IMR-90 (cell line): Measurements from ENCODE around the gene KRT4. TPM values are rescaled to one million over a fixed set of nuclear protein-coding genes. Genes with fewer than 3 reads are reported as not detected.

Source experiments
- ATAC-seq: fragments of 200-7000 bp; cut with Tn5 transposase; 2 replicates; pipeline ENCODE4 v1.9.1; 2020; ENCODE audit warnings: low read depth, mild to moderate bottlenecking, moderate library complexity
- BruUV-seq: library from RNA; stranded (reverse); fragments of 400-500 nt; replicated peaks from 2 replicates; lab custom pipeline; 2021; lab: Mats Ljungman, UMichigan
- CTCF ChIA-PET: fragments of 300-600 bp; formaldehyde crosslinking; extraction: SDS; loops from one replicate; lab custom pipeline; 2021; ENCODE audit warnings: antibody characterized with exemption; lab: Yijun Ruan, JAX
- POLR2A ChIA-PET: fragments of 300-600 bp; sonication (Branson Sonifier 250); formaldehyde crosslinking; loops from one replicate; lab custom pipeline; 2022; ENCODE audit warnings: antibody characterized with exemption; ENCODE audit not compliant: unreplicated experiment; lab: Charles Lee
- DNase-seq: peaks from one replicate; pipeline ENCODE4 v3.0.0; 2013
- H2AFZ ChIP-seq: replicated peaks from 2 replicates; pipeline ENCODE3; 2013; ENCODE audit warnings: low read length, mild to moderate bottlenecking; ENCODE audit not compliant: poor library complexity
- H2AK5ac ChIP-seq: 2 replicates; pipeline ENCODE4 v1.6.1; 2013; ENCODE audit warnings: low read depth, low read length, inconsistent platforms
- H2AK9ac ChIP-seq: replicated peaks from 2 replicates; pipeline ENCODE3; 2013; ENCODE audit warnings: mild to moderate bottlenecking, low read depth, low read length, moderate library complexity; ENCODE audit not compliant: poor library complexity
- H2BK120ac ChIP-seq: 2 replicates; pipeline ENCODE4 v1.6.1; 2013; ENCODE audit warnings: low read depth, low read length, inconsistent platforms
- H2BK15ac ChIP-seq: 3 replicates; pipeline ENCODE4 v1.6.1; 2013; ENCODE audit warnings: low read depth, low read length, inconsistent platforms
- H2BK20ac ChIP-seq: 2 replicates; pipeline ENCODE4 v1.6.1; 2013; ENCODE audit warnings: low read depth, mild to moderate bottlenecking, inconsistent platforms, low read length, moderate library complexity
- H2BK5ac ChIP-seq: 2 replicates; pipeline ENCODE4 v1.6.1; 2013; ENCODE audit warnings: mild to moderate bottlenecking, low read depth, low read length, inconsistent platforms; ENCODE audit not compliant: poor library complexity, severe bottlenecking
- H3K14ac ChIP-seq: replicated peaks from 2 replicates; pipeline ENCODE4 v1.6.1; 2013; ENCODE audit warnings: low read depth, low read length, inconsistent platforms
- H3K18ac ChIP-seq: 2 replicates; pipeline ENCODE4 v1.6.1; 2013; ENCODE audit warnings: low read depth, low read length, control low read depth
- H3K23ac ChIP-seq: 2 replicates; pipeline ENCODE4 v1.6.1; 2013; ENCODE audit warnings: low read depth, low read length, inconsistent platforms
- H3K27ac ChIP-seq: 2 replicates; pipeline ENCODE4 v1.5.1; 2013; ENCODE audit warnings: mild to moderate bottlenecking, control low read depth, low read length; ENCODE audit not compliant: insufficient read depth
- H3K27me3 ChIP-seq: 2 replicates; pipeline ENCODE4 v1.6.1; 2013; ENCODE audit warnings: low read length; ENCODE audit not compliant: control insufficient read depth, insufficient read depth
- H3K36me3 ChIP-seq: 2 replicates; pipeline ENCODE4 v1.6.1; 2013; ENCODE audit warnings: low read length, mixed read lengths; ENCODE audit not compliant: control insufficient read depth, insufficient read depth
- H3K4ac ChIP-seq: 2 replicates; pipeline ENCODE4 v1.6.1; 2013; ENCODE audit warnings: low read depth, low read length, inconsistent platforms
- H3K4me1 ChIP-seq: 2 replicates; pipeline ENCODE4 v1.6.1; 2013; ENCODE audit warnings: low read length, mixed read lengths; ENCODE audit not compliant: control insufficient read depth, insufficient read depth
- H3K4me2 ChIP-seq: 2 replicates; pipeline ENCODE4 v1.6.1; 2013; ENCODE audit warnings: low read depth, mild to moderate bottlenecking, control low read depth, low read length, moderate library complexity
- H3K4me3 ChIP-seq: 2 replicates; pipeline ENCODE4 v1.5.1; 2013; ENCODE audit warnings: low read depth, mild to moderate bottlenecking, control low read depth, low read length, moderate library complexity; ENCODE audit not compliant: insufficient read depth
- H3K56ac ChIP-seq: 2 replicates; pipeline ENCODE4 v1.6.1; 2013; ENCODE audit warnings: low read length, inconsistent platforms; ENCODE audit not compliant: insufficient read depth; ENCODE audit errors: extremely low read depth
- H3K79me1 ChIP-seq, 2 experiments: 2 replicates each; pipeline ENCODE4 v1.6.1; 2013; ENCODE audit warnings: low read length in 2 of 2, inconsistent platforms in 1 of 2, low read depth in 1 of 2
- H3K9ac ChIP-seq: 2 replicates; pipeline ENCODE4 v1.6.1; 2013; ENCODE audit warnings: low read depth, low read length, control low read depth
- H3K9me1 ChIP-seq: 2 replicates; pipeline ENCODE4 v1.6.1; 2013; ENCODE audit warnings: low read length, inconsistent platforms; ENCODE audit not compliant: insufficient read depth
- H3K9me3 ChIP-seq: 2 replicates; pipeline ENCODE4 v1.6.1; 2013; ENCODE audit warnings: low read length; ENCODE audit not compliant: control insufficient read depth, insufficient read depth
- H4K20me1 ChIP-seq: 2 replicates; pipeline ENCODE4 v1.6.1; 2013; ENCODE audit warnings: low read length, inconsistent platforms; ENCODE audit not compliant: insufficient read depth
- H4K5ac ChIP-seq: 2 replicates; pipeline ENCODE4 v1.6.1; 2013; ENCODE audit warnings: mild to moderate bottlenecking, low read depth, low read length, control low read depth
- H4K8ac ChIP-seq, 2 experiments: 2 replicates each; pipeline ENCODE4 v1.6.1; 2013; ENCODE audit warnings: low read depth in 2 of 2, low read length in 2 of 2, control low read depth in 1 of 2, inconsistent platforms in 1 of 2
- H4K91ac ChIP-seq: 2 replicates; pipeline ENCODE4 v1.6.1; 2013; ENCODE audit warnings: low read depth, low read length, inconsistent platforms; ENCODE audit not compliant: insufficient read depth
- BHLHE40 ChIP-seq: fragments of 150-350 bp; IDR thresholded peaks from 2 replicates; pipeline ENCODE4 v1.6.1; 2016; ENCODE audit warnings: mild to moderate bottlenecking, low read depth, low read length
- CEBPB ChIP-seq: IDR thresholded peaks from 2 replicates; pipeline ENCODE4 v1.6.1; 2012; ENCODE audit warnings: low read depth, low read length, improper control_type of control experiment
- CHD1 ChIP-seq: IDR thresholded peaks from 2 replicates; pipeline ENCODE4 v1.6.1; 2012; ENCODE audit warnings: low read depth, low read length, improper control_type of control experiment
- FOS ChIP-seq: fragments of 150-350 bp; IDR thresholded peaks from 2 replicates; pipeline ENCODE4 v1.6.1; 2016; ENCODE audit warnings: low read depth, low read length
- MAFK ChIP-seq: IDR thresholded peaks from 2 replicates; pipeline ENCODE4 v1.6.1; 2012; ENCODE audit warnings: low read depth, low read length, improper control_type of control experiment
- MAZ ChIP-seq: IDR thresholded peaks from 2 replicates; pipeline ENCODE4 v1.6.1; 2012; ENCODE audit warnings: low read depth, mild to moderate bottlenecking, low read length, improper control_type of control experiment, moderate library complexity, borderline replicate concordance
- MXI1 ChIP-seq: IDR thresholded peaks from 2 replicates; pipeline ENCODE4 v1.6.1; 2012; ENCODE audit warnings: low read depth, mild to moderate bottlenecking, low read length, moderate library complexity, borderline replicate concordance
- NFE2L2 ChIP-seq: fragments of 150-350 bp; IDR thresholded peaks from 2 replicates; pipeline ENCODE4 v1.6.1; 2016; ENCODE audit warnings: low read depth, mild to moderate bottlenecking, low read length
- POLR2A ChIP-seq: IDR thresholded peaks from 2 replicates; pipeline ENCODE4 v1.6.1; 2012; ENCODE audit warnings: mild to moderate bottlenecking, low read depth, low read length
- RAD21 ChIP-seq: IDR thresholded peaks from 2 replicates; pipeline ENCODE4 v1.6.1; 2012; ENCODE audit warnings: low read length, improper control_type of control experiment
- RCOR1 ChIP-seq: IDR thresholded peaks from 2 replicates; pipeline ENCODE4 v1.6.1; 2012; ENCODE audit warnings: mild to moderate bottlenecking, low read length, improper control_type of control experiment; ENCODE audit not compliant: insufficient replicate concordance
- RFX5 ChIP-seq: IDR thresholded peaks from 2 replicates; pipeline ENCODE4 v1.8.0; 2012; ENCODE audit warnings: low read depth, mild to moderate bottlenecking, low read length, moderate library complexity
- SMC3 ChIP-seq: fragments of 150-350 bp; IDR thresholded peaks from 2 replicates; pipeline ENCODE4 v1.6.1; 2016; ENCODE audit warnings: low read depth, mild to moderate bottlenecking, antibody characterized with exemption, low read length, moderate library complexity
- WGBS, 2 experiments: methylation state at CpG; one replicate each; pipeline versions ENCODE4 v1.1.5 to v1.1.7; 2013; ENCODE audit warnings: missing lambda C conversion rate in 2 of 2; ENCODE audit not compliant: insufficient read length in 1 of 2; ENCODE audit errors: extremely low coverage in 2 of 2; 5-methylcytosine and 5-hydroxymethylcytosine counted together
- dilution Hi-C: fragments of 300-500 bp; cut with HindIII; formaldehyde crosslinking; loops from one replicate; pipeline ENCODE4 v1.14.3; 2018; ENCODE audit warnings: low sequenced_read_pairs; ENCODE audit not compliant: unreplicated experiment
- in situ Hi-C: fragments of 300-500 bp; cut with MboI; formaldehyde crosslinking; loops from 3 replicates; pipeline ENCODE4 v1.14.3; 2019; ENCODE audit warnings: low sequenced_read_pairs, inconsistent platforms, mixed read lengths
- intact Hi-C: fragments of 100-400 bp; cut with micrococcal nuclease; formaldehyde crosslinking; loops from 2 replicates; pipeline ENCODE4 v1.10.0; 2022
- polyA plus RNA-seq, 3 experiments: library from polyadenylated mRNA; depleted of rRNA; stranded (reverse); fragments of >200 nt; gene quantifications; 2 replicates each; pipeline ENCODE4 v1.2.3, GENCODE V29; 2012; ENCODE audit warnings: low replicate concordance in 1 of 3
- total RNA-seq: library from RNA; depleted of rRNA; stranded (reverse); fragments of >200 nt; gene quantifications from 2 replicates; pipeline ENCODE4 v1.2.3, GENCODE V29; 2012
- TF ChIP-seq, protein P1 (sequence below): fragments of 150-350 bp; IDR thresholded peaks from 2 replicates; pipeline ENCODE4 v1.6.1; 2017; ENCODE audit warnings: mild to moderate bottlenecking, antibody characterized with exemption, low read length, low read depth
- TF ChIP-seq, protein P2 (sequence below): conservative IDR thresholded peaks from 2 replicates; pipeline ENCODE4 v1.5.1; 2012; ENCODE audit warnings: mild to moderate bottlenecking, low read depth, low read length, improper control_type of control experiment
- TF ChIP-seq, protein P3 (sequence below): fragments of 150-350 bp; IDR thresholded peaks from 2 replicates; pipeline ENCODE4 v1.6.1; 2016; ENCODE audit warnings: low read depth, mild to moderate bottlenecking, low read length, moderate library complexity, borderline replicate concordance

Gene KRT4
- total and polyA plus RNA-seq, 2 of the 4 experiments (the other 2 are of a cell fraction) = under 0.01 to 0.07 TPM

DNA sequence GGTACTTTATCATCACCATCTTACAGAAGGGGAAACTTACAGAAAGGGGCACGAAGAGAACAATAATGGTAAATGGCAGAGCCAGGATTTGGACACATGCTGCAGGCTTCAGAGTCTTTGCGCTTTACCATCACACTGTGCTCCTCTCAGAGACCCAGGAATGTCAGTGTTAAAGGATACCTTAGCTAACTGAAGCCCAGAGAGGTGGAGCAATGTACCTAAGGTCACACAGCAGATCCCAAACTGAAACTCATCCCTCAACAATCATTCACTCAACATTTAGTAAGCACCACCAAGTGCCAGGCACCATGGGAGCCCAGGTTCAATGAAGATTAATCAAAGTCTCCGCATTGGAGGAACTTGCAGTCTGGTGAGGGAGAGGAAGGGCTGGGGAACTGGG, 42.9 kb upstream of the KRT4 start:
- CTCF ChIA-PET = interaction anchor here (0.7 kb wide), 1 partner anchor 9 kb away, joined by 3 read pairs; no protein-coding TSS in a partner anchor
- in situ Hi-C loops (no loop called here), dilution Hi-C loops (no loop called here), intact Hi-C loops (no loop called here)
- no peak overlapping the region for H3K4me3 ChIP-seq
- H3K36me3 ChIP-seq = no peaks in the 10 kb centered on the region
- ATAC-seq (no peak), DNase-seq (no peak)
- H2AK9ac ChIP-seq = no peak overlapping the region
- H3K9me1 ChIP-seq = no peaks in the 10 kb centered on the region
- BruUV-seq = no TSS peak
- H3K9me3 ChIP-seq = no peaks in the 10 kb centered on the region
- H2BK5ac ChIP-seq = no peak overlapping the region
- no peaks in the 10 kb centered on the region for H4K20me1 ChIP-seq
- no peak overlapping the region for H2BK20ac ChIP-seq
- no peak overlapping the region for H3K56ac ChIP-seq
- no peak overlapping the region for H2BK120ac ChIP-seq
- no peak overlapping the region for H2AFZ ChIP-seq
- H3K18ac ChIP-seq = no peak overlapping the region
- H3K23ac ChIP-seq = no peak overlapping the region
- TF ChIP-seq POLR2A = no peak
- no peak for TF ChIP-seq RFX5
- no peak for TF ChIP-seq BHLHE40
- no peak for TF ChIP-seq CEBPB
- TF ChIP-seq MXI1 = no peak
- no peak for TF ChIP-seq MAFK
- no peak for TF ChIP-seq RAD21
- TF ChIP-seq, protein P1, sequence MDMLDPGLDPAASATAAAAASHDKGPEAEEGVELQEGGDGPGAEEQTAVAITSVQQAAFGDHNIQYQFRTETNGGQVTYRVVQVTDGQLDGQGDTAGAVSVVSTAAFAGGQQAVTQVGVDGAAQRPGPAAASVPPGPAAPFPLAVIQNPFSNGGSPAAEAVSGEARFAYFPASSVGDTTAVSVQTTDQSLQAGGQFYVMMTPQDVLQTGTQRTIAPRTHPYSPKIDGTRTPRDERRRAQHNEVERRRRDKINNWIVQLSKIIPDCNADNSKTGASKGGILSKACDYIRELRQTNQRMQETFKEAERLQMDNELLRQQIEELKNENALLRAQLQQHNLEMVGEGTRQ = no peak
- no peak for TF ChIP-seq SMC3
- no peak for TF ChIP-seq CHD1
- TF ChIP-seq, protein P2, sequence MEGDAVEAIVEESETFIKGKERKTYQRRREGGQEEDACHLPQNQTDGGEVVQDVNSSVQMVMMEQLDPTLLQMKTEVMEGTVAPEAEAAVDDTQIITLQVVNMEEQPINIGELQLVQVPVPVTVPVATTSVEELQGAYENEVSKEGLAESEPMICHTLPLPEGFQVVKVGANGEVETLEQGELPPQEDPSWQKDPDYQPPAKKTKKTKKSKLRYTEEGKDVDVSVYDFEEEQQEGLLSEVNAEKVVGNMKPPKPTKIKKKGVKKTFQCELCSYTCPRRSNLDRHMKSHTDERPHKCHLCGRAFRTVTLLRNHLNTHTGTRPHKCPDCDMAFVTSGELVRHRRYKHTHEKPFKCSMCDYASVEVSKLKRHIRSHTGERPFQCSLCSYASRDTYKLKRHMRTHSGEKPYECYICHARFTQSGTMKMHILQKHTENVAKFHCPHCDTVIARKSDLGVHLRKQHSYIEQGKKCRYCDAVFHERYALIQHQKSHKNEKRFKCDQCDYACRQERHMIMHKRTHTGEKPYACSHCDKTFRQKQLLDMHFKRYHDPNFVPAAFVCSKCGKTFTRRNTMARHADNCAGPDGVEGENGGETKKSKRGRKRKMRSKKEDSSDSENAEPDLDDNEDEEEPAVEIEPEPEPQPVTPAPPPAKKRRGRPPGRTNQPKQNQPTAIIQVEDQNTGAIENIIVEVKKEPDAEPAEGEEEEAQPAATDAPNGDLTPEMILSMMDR = no peak
- TF ChIP-seq RCOR1 = no peak
- TF ChIP-seq NFE2L2 = no peak
- TF ChIP-seq, protein P3, sequence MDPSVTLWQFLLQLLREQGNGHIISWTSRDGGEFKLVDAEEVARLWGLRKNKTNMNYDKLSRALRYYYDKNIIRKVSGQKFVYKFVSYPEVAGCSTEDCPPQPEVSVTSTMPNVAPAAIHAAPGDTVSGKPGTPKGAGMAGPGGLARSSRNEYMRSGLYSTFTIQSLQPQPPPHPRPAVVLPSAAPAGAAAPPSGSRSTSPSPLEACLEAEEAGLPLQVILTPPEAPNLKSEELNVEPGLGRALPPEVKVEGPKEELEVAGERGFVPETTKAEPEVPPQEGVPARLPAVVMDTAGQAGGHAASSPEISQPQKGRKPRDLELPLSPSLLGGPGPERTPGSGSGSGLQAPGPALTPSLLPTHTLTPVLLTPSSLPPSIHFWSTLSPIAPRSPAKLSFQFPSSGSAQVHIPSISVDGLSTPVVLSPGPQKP = no peak
- TF ChIP-seq FOS = no peak
- TF ChIP-seq MAZ = no peak
- no peak overlapping the region for H4K5ac ChIP-seq
- H4K8ac ChIP-seq = no peak overlapping the region
- H3K4me1 ChIP-seq = no peaks in the 10 kb centered on the region
- H3K27ac ChIP-seq = no peak overlapping the region
- H3K4ac ChIP-seq = no peak overlapping the region
- no peak overlapping the region; the same call in 1 of the 2 replicates for H2AK5ac ChIP-seq
- no peak overlapping the region for H3K14ac ChIP-seq
- H3K79me1 ChIP-seq = no peaks in the 10 kb centered on the region
- peaks cover 31% of the 10 kb centered on the region for H3K27me3 ChIP-seq
- no peak overlapping the region for H4K91ac ChIP-seq
- H3K9ac ChIP-seq = no peak overlapping the region
- WGBS, 2 experiments = 100% methylated on average over 1 of the region's 3 CpGs; no CpG with 5 or more reads in 1 of the 2 experiments
- H3K4me2 ChIP-seq = no peak overlapping the region
- H2BK15ac ChIP-seq = no peak overlapping the region
- POLR2A ChIA-PET = no interaction called here
